Measurements from ENCODE around the gene RPS28. TPM values are rescaled to one million over a fixed set of nuclear protein-coding genes. Genes with fewer than 3 reads are reported as not detected.
A peak's percentile ranks its signal among the peaks of the same experiment; 100 is the strongest.
"Not testable (repeated sequence)": the region's sequence is repeated elsewhere in the genome, so short reads cannot be mapped to it uniquely, and the experiment has no call there.

The RPS28 gene
- 100 to 1,000 TPM; 267 to 710 (median 400) TPM for total RNA-seq

DNA sequence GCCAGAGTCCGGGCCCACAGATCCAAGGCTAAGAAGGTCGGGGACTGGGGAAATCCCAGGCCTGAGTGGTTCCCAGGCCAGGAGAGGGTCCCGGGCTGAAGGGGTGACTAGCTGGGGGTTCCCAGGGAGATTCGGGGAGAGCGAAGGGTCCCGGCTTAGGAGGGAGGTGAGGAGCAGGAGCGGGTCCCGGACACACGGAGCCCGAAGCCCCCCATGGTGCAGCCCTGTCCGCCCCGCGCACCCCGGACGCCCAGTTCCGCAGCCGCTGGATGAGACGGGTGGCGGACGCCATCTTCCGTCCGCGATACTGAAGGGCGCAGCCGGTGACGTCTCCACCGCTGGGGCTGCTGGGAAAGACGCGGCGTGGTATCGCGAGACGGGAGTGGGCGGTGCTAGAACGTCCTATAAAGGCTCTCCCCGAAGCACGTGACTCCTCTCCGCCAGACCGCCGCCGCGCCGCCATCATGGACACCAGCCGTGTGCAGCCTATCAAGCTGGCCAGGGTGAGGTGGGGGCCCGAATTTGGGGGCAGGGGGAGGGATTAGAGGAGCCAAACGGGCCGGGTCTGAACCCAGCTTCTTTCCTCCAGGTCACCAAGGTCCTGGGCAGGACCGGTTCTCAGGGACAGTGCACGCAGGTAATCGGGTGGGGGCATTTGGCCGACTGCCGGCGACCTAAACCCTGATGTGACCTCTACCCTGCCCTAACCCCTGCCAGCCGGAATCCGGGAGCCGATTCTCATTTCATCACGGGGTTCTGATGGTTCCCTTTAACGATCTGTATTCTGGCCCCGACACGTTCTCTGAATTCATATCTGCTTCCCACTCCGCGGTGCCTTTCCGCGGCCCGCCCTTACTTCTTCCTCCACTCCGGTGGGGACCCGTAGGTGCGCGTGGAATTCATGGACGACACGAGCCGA lies at the start of gene RPS28, which contains the start of gene NDUFA7:
Gene RPS28 (plus strand): TSS at position 430 of the 919 bp plus-strand sequence. CDS start 35 bp downstream, at position 465.
Gene NDUFA7 (minus strand): TSS at position 309 of the 919 bp plus-strand sequence. CDS start 17 bp downstream, at position 292.
- 0% methylated on average over 20 to 28 of the region's 72 CpGs for WGBS, 2 donors
- H3K27me3 ChIP-seq: no peaks in the 10 kb centered on the region
- H3K4me3 ChIP-seq: peak within 1 kb of the TSS; percentile 70 to 96 (median 84)
- DNase-seq: peak; percentile 81
- H3K4me1 ChIP-seq: peaks cover 25 to 47% (median 29%) of the 10 kb centered on the region in 3 donors
- peaks cover 0 to 45% (median 6%) of the 10 kb centered on the region in 3 donors for H3K36me3 ChIP-seq
- TF ChIP-seq, protein P1, sequence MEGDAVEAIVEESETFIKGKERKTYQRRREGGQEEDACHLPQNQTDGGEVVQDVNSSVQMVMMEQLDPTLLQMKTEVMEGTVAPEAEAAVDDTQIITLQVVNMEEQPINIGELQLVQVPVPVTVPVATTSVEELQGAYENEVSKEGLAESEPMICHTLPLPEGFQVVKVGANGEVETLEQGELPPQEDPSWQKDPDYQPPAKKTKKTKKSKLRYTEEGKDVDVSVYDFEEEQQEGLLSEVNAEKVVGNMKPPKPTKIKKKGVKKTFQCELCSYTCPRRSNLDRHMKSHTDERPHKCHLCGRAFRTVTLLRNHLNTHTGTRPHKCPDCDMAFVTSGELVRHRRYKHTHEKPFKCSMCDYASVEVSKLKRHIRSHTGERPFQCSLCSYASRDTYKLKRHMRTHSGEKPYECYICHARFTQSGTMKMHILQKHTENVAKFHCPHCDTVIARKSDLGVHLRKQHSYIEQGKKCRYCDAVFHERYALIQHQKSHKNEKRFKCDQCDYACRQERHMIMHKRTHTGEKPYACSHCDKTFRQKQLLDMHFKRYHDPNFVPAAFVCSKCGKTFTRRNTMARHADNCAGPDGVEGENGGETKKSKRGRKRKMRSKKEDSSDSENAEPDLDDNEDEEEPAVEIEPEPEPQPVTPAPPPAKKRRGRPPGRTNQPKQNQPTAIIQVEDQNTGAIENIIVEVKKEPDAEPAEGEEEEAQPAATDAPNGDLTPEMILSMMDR (IDR thresholded peaks at IDR 0.05): peak in 4 of 6 experiments; percentile 13 to 62 (median 41)
- peak in 3 of 4 donors; percentile 85 to 95 (median 93) for TF ChIP-seq POLR2A (IDR thresholded peaks at IDR 0.05)
- H3K9me3 ChIP-seq: no peaks in the 10 kb centered on the region
- intact Hi-C loops (cut with DNase I): no loop called here
- peak within 1 kb of the TSS; percentile 94 to 98 (median 96) for H3K27ac ChIP-seq

DNA sequence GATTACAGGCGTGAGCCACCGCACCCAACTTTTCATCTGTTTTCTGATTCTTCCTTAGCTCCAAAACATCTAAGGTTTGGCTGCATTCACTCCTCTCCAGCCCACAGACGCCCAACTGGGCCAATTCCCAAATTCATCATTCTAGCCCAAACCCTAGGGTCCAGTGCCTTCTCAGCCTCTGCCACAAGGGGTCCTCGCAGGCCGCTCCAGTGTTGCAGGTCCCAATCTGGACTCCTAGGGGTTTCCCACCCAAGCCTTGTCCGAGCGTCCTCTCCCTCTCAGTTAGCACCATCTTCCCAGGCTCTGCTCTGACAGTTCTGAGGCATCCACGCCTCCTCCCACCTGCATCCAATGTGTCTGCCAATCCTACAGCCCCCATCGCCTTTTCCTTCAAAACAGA lies 44.8 kb upstream of the RPS28 start:
- H3K27ac ChIP-seq; DNase-seq; intact Hi-C loops (cut with DNase I); H3K9me3 ChIP-seq; H3K27me3 ChIP-seq; H3K4me3 ChIP-seq; H3K36me3 ChIP-seq; H3K4me1 ChIP-seq: not testable (repeated sequence)
- no CpG with 5 or more reads among the region's 9 CpGs for WGBS, 2 donors

DNA sequence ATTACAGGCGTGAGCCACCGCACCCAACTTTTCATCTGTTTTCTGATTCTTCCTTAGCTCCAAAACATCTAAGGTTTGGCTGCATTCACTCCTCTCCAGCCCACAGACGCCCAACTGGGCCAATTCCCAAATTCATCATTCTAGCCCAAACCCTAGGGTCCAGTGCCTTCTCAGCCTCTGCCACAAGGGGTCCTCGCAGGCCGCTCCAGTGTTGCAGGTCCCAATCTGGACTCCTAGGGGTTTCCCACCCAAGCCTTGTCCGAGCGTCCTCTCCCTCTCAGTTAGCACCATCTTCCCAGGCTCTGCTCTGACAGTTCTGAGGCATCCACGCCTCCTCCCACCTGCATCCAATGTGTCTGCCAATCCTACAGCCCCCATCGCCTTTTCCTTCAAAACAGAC lies 30.0 kb upstream of the RPS28 start:
- intact Hi-C loops (cut with DNase I): not testable (repeated sequence)
- WGBS, 2 donors: no CpG with 5 or more reads among the region's 9 CpGs

DNA sequence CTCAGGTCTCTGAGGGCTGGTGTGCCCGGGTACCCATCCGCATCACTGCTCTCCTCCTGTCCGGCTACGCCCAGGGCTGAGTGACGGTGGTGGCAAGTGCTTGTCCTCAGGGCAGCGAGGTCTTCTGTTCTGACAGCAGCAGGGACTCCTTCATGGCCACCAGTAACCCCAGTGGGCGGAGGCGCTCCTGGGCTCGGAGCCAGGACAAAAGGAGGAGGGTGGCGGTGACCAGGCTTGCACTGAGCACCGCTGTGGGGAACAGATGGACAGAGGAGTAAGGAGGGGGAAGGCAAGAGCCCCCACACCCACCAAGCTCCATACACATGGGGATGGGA lies 19.0 kb upstream of the RPS28 start:
- no peak overlapping the region for H3K4me3 ChIP-seq
- H3K27me3 ChIP-seq: no peaks in the 10 kb centered on the region
- no peak for DNase-seq
- peaks cover under 1 to 13% (median 9%) of the 10 kb centered on the region in 3 donors for H3K4me1 ChIP-seq
- H3K36me3 ChIP-seq: peaks cover 0 to 18% (median 0%) of the 10 kb centered on the region in 3 donors
- H3K9me3 ChIP-seq: no peaks in the 10 kb centered on the region
- no peak for TF ChIP-seq POLR2A (IDR thresholded peaks at IDR 0.05)
- TF ChIP-seq, protein P1 (IDR thresholded peaks at IDR 0.05): no peak
- no peak overlapping the region for H3K27ac ChIP-seq
- WGBS, 2 donors: 65% methylated on average over 11 of the region's 11 CpGs; no CpG with 5 or more reads in 1 of the 2 donors
- intact Hi-C loops (cut with DNase I): no loop called here

More for the DNA sequence above, 30.0 kb upstream of the RPS28 start:
- not testable (repeated sequence) for DNase-seq, H3K36me3 ChIP-seq, H3K4me1 ChIP-seq, H3K27ac ChIP-seq, H3K4me3 ChIP-seq, H3K9me3 ChIP-seq, H3K27me3 ChIP-seq

DNA sequence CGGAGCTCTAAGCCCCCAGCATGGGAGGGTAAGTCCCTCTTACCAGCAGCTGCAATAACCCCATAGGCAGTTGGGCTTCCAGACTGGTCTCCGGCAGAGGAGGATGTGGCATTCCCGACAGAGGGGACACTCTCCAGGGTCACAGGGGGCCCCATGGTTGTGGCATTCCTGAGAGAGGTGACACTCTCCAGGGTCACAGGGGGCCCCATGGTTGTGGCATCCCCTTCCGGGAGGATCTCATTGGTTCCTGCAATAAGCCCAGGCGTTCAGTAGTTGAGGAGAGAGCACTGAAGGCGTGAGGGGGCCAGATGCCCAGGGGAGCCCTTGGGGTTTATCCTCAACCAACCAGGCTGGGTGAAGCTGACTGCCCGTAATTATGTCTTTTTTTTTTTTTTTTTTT lies 18.6 kb upstream of the RPS28 start:
- intact Hi-C loops (cut with DNase I): no loop called here
- no peaks in the 10 kb centered on the region for H3K27me3 ChIP-seq
- no peak overlapping the region for H3K27ac ChIP-seq
- no peak for DNase-seq
- H3K9me3 ChIP-seq: no peaks in the 10 kb centered on the region
- H3K4me1 ChIP-seq: peaks cover 4 to 17% (median 13%) of the 10 kb centered on the region in 3 donors
- TF ChIP-seq, protein P1 (IDR thresholded peaks at IDR 0.05): no peak
- no peak for TF ChIP-seq POLR2A (IDR thresholded peaks at IDR 0.05)
- peaks cover 0 to 18% (median 0%) of the 10 kb centered on the region in 3 donors for H3K36me3 ChIP-seq
- no peak overlapping the region for H3K4me3 ChIP-seq
- 86% methylated on average over 4 to 7 of the region's 7 CpGs for WGBS, 2 donors
